Progenitor cell of endocrine pancreas (in vitro differentiated cells): ENCODE measurements around the gene FCRL5. TPM values are rescaled to one million over a fixed set of nuclear protein-coding genes. Genes with fewer than 3 reads are reported as not detected.
"Not testable (repeated sequence)": the region's sequence is repeated elsewhere in the genome, so short reads cannot be mapped to it uniquely, and the experiment has no call there.

ENCODE experiments used
- DNase-seq: peaks from one replicate; pipeline ENCODE4 v3.0.0; 2021; ENCODE audit warnings: low spot score; ENCODE audit not compliant: unreplicated experiment
- H3K27ac Mint-ChIP-seq: 2 replicates; pipeline ENCODE4 v1.8.0; 2021; ENCODE audit warnings: mild to moderate bottlenecking, moderate library complexity, mixed read lengths
- H3K27me3 Mint-ChIP-seq: 2 replicates; pipeline ENCODE4 v1.8.0; 2021; ENCODE audit warnings: mixed read lengths
- H3K36me3 Mint-ChIP-seq: 2 replicates; pipeline ENCODE4 v1.8.0; 2022; ENCODE audit warnings: mixed read lengths; ENCODE audit not compliant: insufficient read depth
- H3K4me1 Mint-ChIP-seq: 2 replicates; pipeline ENCODE4 v1.8.0; 2021; ENCODE audit warnings: low read depth, mixed read lengths
- H3K4me3 Mint-ChIP-seq: 2 replicates; pipeline ENCODE4 v1.8.0; 2021; ENCODE audit warnings: low read depth, mild to moderate bottlenecking, moderate library complexity, mixed read lengths
- H3K9me3 Mint-ChIP-seq: 2 replicates; pipeline ENCODE4 v1.8.0; 2021; ENCODE audit warnings: low read depth, mixed read lengths
- total RNA-seq: library from RNA; stranded (reverse); gene quantifications from 2 replicates; pipeline ENCODE4 v1.2.1, GENCODE V29; 2021
- TF ChIP-seq, protein P1 (sequence below): fragments of 200-600 bp; sonication (generic); IDR thresholded peaks from one replicate; pipeline ENCODE4 v1.5.0; 2021; ENCODE audit warnings: antibody characterized with exemption, mild to moderate bottlenecking; ENCODE audit not compliant: unreplicated experiment

Gene FCRL5
- total RNA-seq, 1 donor from 2014 or later: not detected

DNA sequence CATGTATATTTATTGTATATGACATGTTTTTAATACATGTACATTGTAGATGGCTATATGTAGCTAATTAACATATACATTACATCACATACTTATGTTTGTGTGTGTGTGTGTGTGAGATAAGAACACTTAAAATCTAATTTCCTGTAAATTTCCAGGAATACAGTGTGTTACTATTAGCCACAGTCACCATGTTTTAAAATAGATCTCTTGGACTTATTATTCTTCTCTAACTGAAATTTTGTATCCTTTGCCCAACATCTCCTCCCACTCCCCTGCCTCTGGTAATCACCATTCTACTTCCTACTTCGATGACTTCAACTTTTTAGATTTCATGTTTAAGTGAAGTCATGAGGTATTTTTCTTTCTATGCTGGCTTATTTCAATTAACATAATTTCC lies 64.8 kb downstream of the FCRL5 start:
- no peak for DNase-seq
- peaks cover 7% of the 10 kb centered on the region for H3K27me3 Mint-ChIP-seq
- H3K36me3 Mint-ChIP-seq: no peaks in the 10 kb centered on the region
- no peak overlapping the region for H3K27ac Mint-ChIP-seq
- H3K4me3 Mint-ChIP-seq: no peak overlapping the region
- TF ChIP-seq, protein P1, sequence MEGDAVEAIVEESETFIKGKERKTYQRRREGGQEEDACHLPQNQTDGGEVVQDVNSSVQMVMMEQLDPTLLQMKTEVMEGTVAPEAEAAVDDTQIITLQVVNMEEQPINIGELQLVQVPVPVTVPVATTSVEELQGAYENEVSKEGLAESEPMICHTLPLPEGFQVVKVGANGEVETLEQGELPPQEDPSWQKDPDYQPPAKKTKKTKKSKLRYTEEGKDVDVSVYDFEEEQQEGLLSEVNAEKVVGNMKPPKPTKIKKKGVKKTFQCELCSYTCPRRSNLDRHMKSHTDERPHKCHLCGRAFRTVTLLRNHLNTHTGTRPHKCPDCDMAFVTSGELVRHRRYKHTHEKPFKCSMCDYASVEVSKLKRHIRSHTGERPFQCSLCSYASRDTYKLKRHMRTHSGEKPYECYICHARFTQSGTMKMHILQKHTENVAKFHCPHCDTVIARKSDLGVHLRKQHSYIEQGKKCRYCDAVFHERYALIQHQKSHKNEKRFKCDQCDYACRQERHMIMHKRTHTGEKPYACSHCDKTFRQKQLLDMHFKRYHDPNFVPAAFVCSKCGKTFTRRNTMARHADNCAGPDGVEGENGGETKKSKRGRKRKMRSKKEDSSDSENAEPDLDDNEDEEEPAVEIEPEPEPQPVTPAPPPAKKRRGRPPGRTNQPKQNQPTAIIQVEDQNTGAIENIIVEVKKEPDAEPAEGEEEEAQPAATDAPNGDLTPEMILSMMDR: no peak
- peaks cover 2% of the 10 kb centered on the region for H3K4me1 Mint-ChIP-seq
- H3K9me3 Mint-ChIP-seq: no peaks in the 10 kb centered on the region

DNA sequence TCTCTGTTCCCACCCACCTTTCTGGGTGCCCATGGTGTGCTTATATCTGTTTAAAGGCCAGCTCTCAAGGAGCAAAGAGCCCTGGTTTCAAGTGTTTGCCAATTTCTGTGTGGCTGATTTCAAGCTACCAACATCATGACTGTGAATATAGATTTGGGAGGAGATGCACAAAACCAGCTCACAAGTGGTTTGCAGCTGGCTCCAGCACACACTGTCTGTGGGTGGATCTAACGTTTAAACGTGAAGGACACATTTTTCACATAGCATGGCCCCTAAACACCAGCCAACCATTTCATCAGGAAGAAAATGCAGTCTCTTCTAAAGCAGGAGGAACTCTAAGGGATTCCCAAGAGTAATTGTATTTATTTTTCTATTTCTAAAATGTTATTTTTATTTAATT lies 65.2 kb downstream of the FCRL5 start:
- TF ChIP-seq, protein P1: no peak
- Mint-ChIP-seq H3K36me3 (no peaks in the 10 kb centered on the region), H3K27me3 (peaks cover 5% of the 10 kb centered on the region), H3K4me1 (peaks cover 3% of the 10 kb centered on the region), H3K27ac (no peak overlapping the region), H3K9me3 (no peaks in the 10 kb centered on the region), H3K4me3 (no peak overlapping the region)
- DNase-seq: no peak

- not testable (repeated sequence) for H3K27me3 Mint-ChIP-seq, H3K36me3 Mint-ChIP-seq, DNase-seq, H3K27ac Mint-ChIP-seq, H3K4me3 Mint-ChIP-seq, H3K9me3 Mint-ChIP-seq, H3K4me1 Mint-ChIP-seq
Observed at GRCh38 chr1:157486400-157486799, 65.9 kb downstream of the FCRL5 start.

- H3K36me3 Mint-ChIP-seq: no peaks in the 10 kb centered on the region
- H3K27me3 Mint-ChIP-seq: peaks cover 5% of the 10 kb centered on the region
- H3K9me3 Mint-ChIP-seq: peaks cover under 1% of the 10 kb centered on the region
- no peak overlapping the region for H3K4me3 Mint-ChIP-seq
- no peak for DNase-seq
- TF ChIP-seq, protein P1: no peak
- H3K4me1 Mint-ChIP-seq: peaks cover 3% of the 10 kb centered on the region
- H3K27ac Mint-ChIP-seq: no peak overlapping the region
Observed at GRCh38 chr1:157485793-157486192, 66.5 kb downstream of the FCRL5 start.

DNA sequence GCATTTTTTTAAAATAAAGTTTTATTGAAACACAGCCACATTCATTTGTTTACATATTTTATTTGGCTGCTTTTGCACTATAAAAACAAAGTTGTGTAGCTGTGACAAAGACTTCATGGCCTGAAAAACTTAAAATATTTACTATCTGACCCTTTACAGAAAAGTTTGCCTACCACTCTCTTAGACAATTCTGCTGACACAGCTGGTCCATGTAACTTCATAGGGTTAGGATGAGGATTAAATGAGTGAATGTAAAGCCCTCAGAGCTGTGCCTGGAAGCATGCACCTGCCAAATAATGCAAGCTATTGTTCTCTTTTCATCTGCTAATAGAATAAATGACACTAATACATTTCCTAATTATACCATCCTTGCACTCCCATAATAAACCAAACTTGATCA lies 67.7 kb downstream of the FCRL5 start:
- H3K27ac Mint-ChIP-seq: no peak overlapping the region
- H3K27me3 Mint-ChIP-seq: peaks cover 4% of the 10 kb centered on the region
- DNase-seq: no peak

DNA sequence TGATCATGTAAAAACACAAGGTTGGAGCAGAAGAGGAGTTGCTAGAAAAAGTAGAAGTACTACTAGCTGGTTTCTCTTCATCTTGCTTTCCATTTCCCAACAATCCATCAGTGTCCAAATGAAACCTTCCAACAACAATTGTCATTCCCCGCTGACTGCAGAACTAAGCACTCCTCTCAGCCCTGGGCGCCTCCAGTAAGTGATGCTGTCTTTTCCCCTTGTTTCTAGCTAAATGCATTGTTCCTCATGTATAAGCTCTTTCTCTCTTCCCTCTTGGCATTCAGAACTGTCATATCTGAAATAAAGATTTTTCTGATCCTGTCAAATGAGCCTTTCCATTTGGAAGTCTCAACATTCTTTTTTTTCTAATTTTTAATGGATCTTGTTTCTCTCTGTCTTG lies 68.7 kb downstream of the FCRL5 start:
- H3K27me3 Mint-ChIP-seq: peaks cover 3% of the 10 kb centered on the region
- peaks cover 3% of the 10 kb centered on the region for H3K4me1 Mint-ChIP-seq
- no peak overlapping the region for H3K4me3 Mint-ChIP-seq
- DNase-seq: no peak
- peaks cover 5% of the 10 kb centered on the region for H3K9me3 Mint-ChIP-seq
- H3K27ac Mint-ChIP-seq: no peak overlapping the region
- TF ChIP-seq, protein P1: no peak
- H3K36me3 Mint-ChIP-seq: no peaks in the 10 kb centered on the region

More for the DNA sequence above, 67.7 kb downstream of the FCRL5 start:
- peaks cover 5% of the 10 kb centered on the region for H3K9me3 Mint-ChIP-seq
- H3K4me3 Mint-ChIP-seq: no peak overlapping the region
- TF ChIP-seq, protein P1: no peak
- no peaks in the 10 kb centered on the region for H3K36me3 Mint-ChIP-seq
- H3K4me1 Mint-ChIP-seq: peaks cover 3% of the 10 kb centered on the region
